ENCODE measurements around the gene SORCS2.

The SORCS2 gene

GRCh38 chr4:7463566-7464258, 271.4 kb downstream of the SORCS2 start:
- FAIRE-seq: no peak

GRCh38 chr4:7464259-7464655, 271.9 kb downstream of the SORCS2 start:
- no peak for FAIRE-seq

GRCh38 chr4:7465017-7465416, 272.7 kb downstream of the SORCS2 start:
- no peak for FAIRE-seq

GRCh38 chr4:7466215-7466614, 273.9 kb downstream of the SORCS2 start:
- no peak for FAIRE-seq

- FAIRE-seq: no peak
Observed at GRCh38 chr4:7466904-7467303, 274.6 kb downstream of the SORCS2 start.

- FAIRE-seq: no peak
Observed at GRCh38 chr4:7467471-7467870, 275.1 kb downstream of the SORCS2 start.

- FAIRE-seq: no peak
Observed at GRCh38 chr4:7469023-7469422, 276.7 kb downstream of the SORCS2 start.

GRCh38 chr4:7470111-7470510, 277.8 kb downstream of the SORCS2 start:
- no peak for FAIRE-seq

GRCh38 chr4:7470522-7471128, 278.3 kb downstream of the SORCS2 start:
- FAIRE-seq: no peak

- no peak for FAIRE-seq
Observed at GRCh38 chr4:7472442-7473013, 280.2 kb downstream of the SORCS2 start.

GRCh38 chr4:7473081-7473480, 280.7 kb downstream of the SORCS2 start:
- FAIRE-seq: no peak

GRCh38 chr4:7474320-7474719, 282.0 kb downstream of the SORCS2 start:
- no peak for FAIRE-seq

GRCh38 chr4:7475207-7475606, 282.9 kb downstream of the SORCS2 start:
- no peak for FAIRE-seq

- FAIRE-seq: no peak
Observed at GRCh38 chr4:7476820-7477219, 284.5 kb downstream of the SORCS2 start.

GRCh38 chr4:7477695-7478094, 285.4 kb downstream of the SORCS2 start:
- FAIRE-seq: no peak

- no peak for FAIRE-seq
Observed at GRCh38 chr4:7478665-7479064, 286.3 kb downstream of the SORCS2 start.

- no peak for FAIRE-seq
Observed at GRCh38 chr4:7480423-7480822, 288.1 kb downstream of the SORCS2 start.

- FAIRE-seq: no peak
Observed at GRCh38 chr4:7481227-7481626, 288.9 kb downstream of the SORCS2 start.

- FAIRE-seq: no peak
Observed at GRCh38 chr4:7485096-7485495, 292.8 kb downstream of the SORCS2 start.

GRCh38 chr4:7486101-7486500, 293.8 kb downstream of the SORCS2 start:
- FAIRE-seq: no peak

- FAIRE-seq: no peak
Observed at GRCh38 chr4:7487502-7487901, 295.2 kb downstream of the SORCS2 start.

- FAIRE-seq: no peak
Observed at GRCh38 chr4:7487998-7488671, 295.8 kb downstream of the SORCS2 start.

GRCh38 chr4:7491915-7492314, 299.6 kb downstream of the SORCS2 start:
- no peak for FAIRE-seq

Data from islet of Langerhans (tissue), 1 donor.